Brain microvascular endothelial cell (primary cell): ENCODE measurements around the gene CASP10.

Experiments used
- DNase-seq: peaks from one replicate; pipeline ENCODE4 v3.0.0-alpha.2; 2020
- H3K27ac ChIP-seq: fragments of 250-450 bp; sonication (Bioruptor Pico); 2 replicates; pipeline ENCODE4 v1.5.1; 2020; ENCODE audit warnings: mild to moderate bottlenecking, moderate library complexity
- H3K27me3 ChIP-seq: fragments of 250-450 bp; sonication (Bioruptor Pico); replicated peaks from 2 replicates; pipeline ENCODE4 v1.5.1; 2020; ENCODE audit warnings: mild to moderate bottlenecking
- H3K36me3 ChIP-seq: fragments of 250-450 bp; sonication (Bioruptor Pico); replicated peaks from 2 replicates; pipeline ENCODE4 v1.5.1; 2020; ENCODE audit warnings: mild to moderate bottlenecking
- H3K4me3 ChIP-seq: 2 replicates; pipeline ENCODE4 v1.5.1; 2011; ENCODE audit warnings: low read depth, mild to moderate bottlenecking, control low read depth, low read length, moderate library complexity
- in situ Hi-C: cut with HindIII; loops from 2 replicates; pipeline ENCODE4 v1.10.0; 2017; ENCODE audit warnings: low sequenced_read_pairs, low pct_ligation_motif_present
- TF ChIP-seq, protein P1 (sequence below): IDR thresholded peaks from 2 replicates; pipeline ENCODE4 v1.5.1; 2011; ENCODE audit warnings: low read depth, mild to moderate bottlenecking, moderate library complexity, low read length, control low read depth, inconsistent platforms; ENCODE audit errors: missing control alignments

Gene CASP10

DNA sequence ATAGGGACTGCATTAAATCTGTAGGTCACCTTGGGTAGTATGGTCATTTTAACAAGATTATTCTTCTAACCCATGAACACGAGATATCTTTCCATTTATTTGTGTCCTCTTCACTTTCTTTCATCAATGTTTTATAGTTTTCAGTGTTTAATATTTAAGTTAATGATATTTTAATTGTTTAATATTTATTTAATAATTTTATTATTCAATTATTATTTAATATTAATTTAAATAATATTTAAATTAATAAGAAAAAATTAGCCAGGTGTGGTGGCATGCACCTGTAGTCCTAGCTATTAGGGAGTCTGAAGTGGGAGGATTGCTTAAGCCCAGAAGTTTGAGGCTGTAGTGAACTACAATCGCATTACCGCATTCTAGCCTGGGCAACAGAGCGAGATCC, 33.0 kb downstream of the CASP10 start:
- Histone ChIP-seq H3K27ac (no peak overlapping the region), H3K36me3 (no peaks in the 10 kb centered on the region), H3K27me3 (no peaks in the 10 kb centered on the region), H3K4me3 (no peak overlapping the region)
- DNase-seq = no peak
- TF ChIP-seq, protein P1, sequence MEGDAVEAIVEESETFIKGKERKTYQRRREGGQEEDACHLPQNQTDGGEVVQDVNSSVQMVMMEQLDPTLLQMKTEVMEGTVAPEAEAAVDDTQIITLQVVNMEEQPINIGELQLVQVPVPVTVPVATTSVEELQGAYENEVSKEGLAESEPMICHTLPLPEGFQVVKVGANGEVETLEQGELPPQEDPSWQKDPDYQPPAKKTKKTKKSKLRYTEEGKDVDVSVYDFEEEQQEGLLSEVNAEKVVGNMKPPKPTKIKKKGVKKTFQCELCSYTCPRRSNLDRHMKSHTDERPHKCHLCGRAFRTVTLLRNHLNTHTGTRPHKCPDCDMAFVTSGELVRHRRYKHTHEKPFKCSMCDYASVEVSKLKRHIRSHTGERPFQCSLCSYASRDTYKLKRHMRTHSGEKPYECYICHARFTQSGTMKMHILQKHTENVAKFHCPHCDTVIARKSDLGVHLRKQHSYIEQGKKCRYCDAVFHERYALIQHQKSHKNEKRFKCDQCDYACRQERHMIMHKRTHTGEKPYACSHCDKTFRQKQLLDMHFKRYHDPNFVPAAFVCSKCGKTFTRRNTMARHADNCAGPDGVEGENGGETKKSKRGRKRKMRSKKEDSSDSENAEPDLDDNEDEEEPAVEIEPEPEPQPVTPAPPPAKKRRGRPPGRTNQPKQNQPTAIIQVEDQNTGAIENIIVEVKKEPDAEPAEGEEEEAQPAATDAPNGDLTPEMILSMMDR = no peak
- in situ Hi-C loops = no loop called here

DNA sequence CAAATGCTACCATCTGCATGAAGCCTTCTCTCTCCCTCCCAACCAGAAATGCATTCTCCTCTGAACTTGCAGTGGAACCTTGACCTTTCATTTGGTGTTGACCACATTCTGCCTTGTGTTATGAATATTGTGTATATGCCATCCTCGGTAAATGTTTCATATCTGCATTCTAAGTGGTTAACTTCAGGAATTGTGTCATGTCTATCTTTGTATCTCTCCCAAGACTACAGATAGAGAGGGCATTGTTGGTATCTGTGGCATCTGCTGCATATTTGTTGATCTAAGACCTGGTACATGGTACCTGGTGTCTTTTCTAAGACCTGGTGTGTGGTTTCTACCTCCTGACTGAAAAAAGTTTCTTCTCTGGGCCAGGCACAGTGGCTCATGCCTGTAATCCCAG, 34.0 kb downstream of the CASP10 start:
- TF ChIP-seq, protein P1 = no peak
- in situ Hi-C loops = no loop called here
- no peak overlapping the region for H3K27ac ChIP-seq
- DNase-seq = no peak
- H3K27me3 ChIP-seq = no peaks in the 10 kb centered on the region
- no peak overlapping the region for H3K4me3 ChIP-seq
- H3K36me3 ChIP-seq = no peaks in the 10 kb centered on the region

DNA sequence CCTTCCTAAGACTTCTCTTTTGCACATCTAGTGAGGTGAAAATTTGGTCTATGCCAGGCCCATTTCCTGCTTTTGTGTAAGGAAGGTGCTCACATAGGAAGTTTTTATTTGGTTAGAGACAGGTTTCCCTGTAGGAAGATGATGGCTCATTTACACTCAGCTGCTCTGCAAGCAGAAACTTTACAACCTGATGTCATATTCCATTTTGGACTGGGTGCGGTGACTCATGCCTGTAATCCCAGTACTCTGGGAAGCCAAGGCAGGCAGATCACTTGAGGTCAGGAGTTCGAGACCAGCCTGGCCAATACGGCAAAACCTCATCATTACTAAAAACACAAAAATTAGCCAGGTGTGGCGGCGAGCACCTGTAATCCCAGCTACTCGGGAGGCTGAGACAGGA, 35.8 kb downstream of the CASP10 start:
- H3K27ac ChIP-seq = no peak overlapping the region
- TF ChIP-seq, protein P1 = no peak
- peak; percentile 22 for DNase-seq

DNA sequence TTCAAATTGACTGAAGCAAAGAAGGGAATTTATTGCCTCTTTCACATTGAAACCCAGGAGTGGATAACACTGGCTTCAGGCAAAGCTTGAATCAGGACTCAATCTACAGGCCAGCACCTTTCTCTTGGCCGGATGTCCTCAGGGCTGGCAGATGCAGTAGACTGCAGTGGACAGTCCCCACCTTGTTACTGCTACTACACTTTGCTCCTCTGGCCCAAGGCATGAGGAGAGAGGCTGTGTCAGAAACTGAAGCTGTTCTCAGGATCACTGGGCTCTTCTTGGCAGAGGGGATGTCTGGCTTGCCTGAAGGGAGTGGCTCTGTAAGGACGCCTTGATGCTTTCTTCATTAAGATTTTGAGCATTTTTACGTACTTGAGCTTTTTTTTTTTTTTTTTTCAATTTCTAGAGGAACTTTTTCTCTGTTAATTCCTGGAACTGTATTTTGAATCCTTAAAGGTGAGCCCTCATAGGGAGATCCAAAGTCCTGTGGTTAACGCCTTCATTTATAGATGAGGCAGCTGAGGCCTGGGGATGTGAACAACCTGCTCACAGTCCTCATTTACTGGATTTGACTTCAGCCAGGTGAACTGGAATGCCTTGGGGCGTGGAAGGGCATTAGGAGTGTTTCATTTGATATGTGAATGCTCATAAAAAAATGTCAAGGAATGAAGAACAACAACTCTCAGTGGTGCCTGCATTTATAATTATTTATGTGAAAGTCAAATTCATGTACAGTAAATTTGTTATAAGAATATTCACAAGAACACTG, 36.6 kb downstream of the CASP10 start:
- no peak for DNase-seq
- Histone ChIP-seq H3K27me3 (no peaks in the 10 kb centered on the region), H3K27ac (no peak overlapping the region), H3K4me3 (no peak overlapping the region), H3K36me3 (no peaks in the 10 kb centered on the region)
- TF ChIP-seq, protein P1 = no peak
- in situ Hi-C loops = no loop called here

More for the DNA sequence above, 35.8 kb downstream of the CASP10 start:
- Histone ChIP-seq H3K27me3 (no peaks in the 10 kb centered on the region), H3K36me3 (no peaks in the 10 kb centered on the region), H3K4me3 (no peak overlapping the region)
- in situ Hi-C loops = no loop called here

DNA sequence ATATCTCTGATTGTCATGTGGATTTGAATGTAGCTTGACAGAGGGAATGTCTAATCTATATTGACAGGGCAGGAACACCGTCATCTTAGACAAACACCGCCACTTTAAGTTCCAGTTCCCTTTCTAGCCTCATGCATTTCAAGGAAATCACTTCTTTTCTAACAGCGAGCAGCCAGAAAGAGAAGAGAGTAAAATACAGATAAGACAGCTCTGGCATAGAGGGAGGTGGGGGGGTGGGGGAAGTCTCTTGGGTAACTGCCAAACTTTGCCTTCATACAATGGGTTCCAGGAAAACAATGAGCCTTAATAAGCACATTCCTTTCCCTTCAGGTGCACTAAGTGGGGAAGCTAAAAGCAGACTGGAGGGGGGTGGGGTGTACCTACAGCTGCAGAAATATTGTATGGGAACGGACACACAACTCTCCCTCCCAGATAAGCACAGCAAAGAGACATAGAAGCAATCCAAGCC, 37.2 kb downstream of the CASP10 start:
- no peak for DNase-seq
- Histone ChIP-seq H3K36me3 (no peaks in the 10 kb centered on the region), H3K27me3 (no peaks in the 10 kb centered on the region), H3K27ac (no peak overlapping the region), H3K4me3 (no peak overlapping the region)
- in situ Hi-C loops = no loop called here
- TF ChIP-seq, protein P1 = no peak
